Calu3 (cell line): ENCODE measurements around the gene CTBP1. TPM values are rescaled to one million over a fixed set of nuclear protein-coding genes. Genes with fewer than 3 reads are reported as not detected.
"Not testable (repeated sequence)": the region's sequence is repeated elsewhere in the genome, so short reads cannot be mapped to it uniquely, and the experiment has no call there.

Source experiments
- BruUV-seq: library from RNA; stranded (reverse); fragments of 400-500 nt; replicated peaks from 2 replicates; lab custom pipeline; 2021; lab: Mats Ljungman, UMichigan
- CTCF ChIA-PET: fragments of 300-600 bp; sonication (Branson Sonifier 250); formaldehyde crosslinking; loops from one replicate; lab custom pipeline; 2022; ENCODE audit warnings: antibody characterized with exemption; lab: Charles Lee
- DNase-seq: peaks from one replicate; pipeline ENCODE4 v3.0.0; 2022
- H3K27ac Mint-ChIP-seq: one replicate; pipeline ENCODE4 v1.8.0; 2022; ENCODE audit warnings: mixed read lengths; ENCODE audit not compliant: unreplicated experiment
- H3K27me3 Mint-ChIP-seq: one replicate; pipeline ENCODE4 v1.8.0; 2022; ENCODE audit warnings: mixed read lengths; ENCODE audit not compliant: unreplicated experiment
- H3K36me3 Mint-ChIP-seq: one replicate; pipeline ENCODE4 v1.8.0; 2022; ENCODE audit warnings: mild to moderate bottlenecking, moderate library complexity, mixed read lengths; ENCODE audit not compliant: insufficient read depth, unreplicated experiment
- H3K4me1 Mint-ChIP-seq: one replicate; pipeline ENCODE4 v1.8.0; 2022; ENCODE audit warnings: mild to moderate bottlenecking, low read depth, mixed read lengths; ENCODE audit not compliant: unreplicated experiment
- H3K4me3 Mint-ChIP-seq: one replicate; pipeline ENCODE4 v1.8.0; 2022; ENCODE audit warnings: mild to moderate bottlenecking, low read depth, moderate library complexity, mixed read lengths; ENCODE audit not compliant: unreplicated experiment
- H3K9me3 Mint-ChIP-seq: one replicate; pipeline ENCODE4 v1.8.0; 2022; ENCODE audit warnings: low read depth, mixed read lengths; ENCODE audit not compliant: unreplicated experiment
- intact Hi-C: fragments of 100-400 bp; cut with micrococcal nuclease; formaldehyde crosslinking; loops from one replicate; pipeline ENCODE4 v1.10.0; 2022; ENCODE audit not compliant: unreplicated experiment
- total RNA-seq: library from RNA; stranded (reverse); gene quantifications from 2 replicates; pipeline ENCODE4 v1.2.3, GENCODE V29; 2022
- TF ChIP-seq, protein P1 (sequence below): fragments of 200-600 bp; IDR thresholded peaks from one replicate; pipeline ENCODE4 v1.8.0; 2022; ENCODE audit warnings: antibody characterized with exemption; ENCODE audit not compliant: unreplicated experiment

CTBP1 gene
- total RNA-seq, 1 experiment from 2014 or later = 115 TPM

DNA sequence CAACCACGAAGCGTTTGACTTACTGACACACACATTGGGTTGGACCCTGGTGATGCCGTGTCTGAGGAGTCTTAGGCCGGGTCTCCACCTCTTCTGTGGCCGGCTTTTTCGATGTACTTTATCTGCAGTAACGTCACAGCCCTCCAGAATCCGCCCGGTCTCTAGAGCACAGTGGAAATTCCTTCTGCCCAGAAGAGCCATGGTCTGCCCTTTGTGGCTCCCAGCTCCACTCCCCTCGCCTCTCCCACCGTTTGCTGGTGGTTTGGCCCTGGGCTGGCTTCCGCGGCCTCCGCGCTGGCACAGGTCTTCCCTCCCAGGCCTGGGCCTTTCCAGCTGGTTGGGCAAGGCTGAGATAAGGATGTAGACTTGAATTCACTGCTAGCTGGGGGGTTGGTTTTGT, 45.1 kb upstream of the CTBP1 start:
- H3K9me3 Mint-ChIP-seq = no peaks in the 10 kb centered on the region
- intact Hi-C loops = no loop called here
- peaks cover 46% of the 10 kb centered on the region for H3K36me3 Mint-ChIP-seq
- BruUV-seq = no TSS peak
- TF ChIP-seq, protein P1, sequence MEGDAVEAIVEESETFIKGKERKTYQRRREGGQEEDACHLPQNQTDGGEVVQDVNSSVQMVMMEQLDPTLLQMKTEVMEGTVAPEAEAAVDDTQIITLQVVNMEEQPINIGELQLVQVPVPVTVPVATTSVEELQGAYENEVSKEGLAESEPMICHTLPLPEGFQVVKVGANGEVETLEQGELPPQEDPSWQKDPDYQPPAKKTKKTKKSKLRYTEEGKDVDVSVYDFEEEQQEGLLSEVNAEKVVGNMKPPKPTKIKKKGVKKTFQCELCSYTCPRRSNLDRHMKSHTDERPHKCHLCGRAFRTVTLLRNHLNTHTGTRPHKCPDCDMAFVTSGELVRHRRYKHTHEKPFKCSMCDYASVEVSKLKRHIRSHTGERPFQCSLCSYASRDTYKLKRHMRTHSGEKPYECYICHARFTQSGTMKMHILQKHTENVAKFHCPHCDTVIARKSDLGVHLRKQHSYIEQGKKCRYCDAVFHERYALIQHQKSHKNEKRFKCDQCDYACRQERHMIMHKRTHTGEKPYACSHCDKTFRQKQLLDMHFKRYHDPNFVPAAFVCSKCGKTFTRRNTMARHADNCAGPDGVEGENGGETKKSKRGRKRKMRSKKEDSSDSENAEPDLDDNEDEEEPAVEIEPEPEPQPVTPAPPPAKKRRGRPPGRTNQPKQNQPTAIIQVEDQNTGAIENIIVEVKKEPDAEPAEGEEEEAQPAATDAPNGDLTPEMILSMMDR = no peak
- no peak overlapping the region for H3K4me3 Mint-ChIP-seq
- no peak for DNase-seq
- CTCF ChIA-PET = no interaction called here
- H3K27ac Mint-ChIP-seq = no peak overlapping the region
- no peaks in the 10 kb centered on the region for H3K27me3 Mint-ChIP-seq
- peaks cover 13% of the 10 kb centered on the region for H3K4me1 Mint-ChIP-seq

DNA sequence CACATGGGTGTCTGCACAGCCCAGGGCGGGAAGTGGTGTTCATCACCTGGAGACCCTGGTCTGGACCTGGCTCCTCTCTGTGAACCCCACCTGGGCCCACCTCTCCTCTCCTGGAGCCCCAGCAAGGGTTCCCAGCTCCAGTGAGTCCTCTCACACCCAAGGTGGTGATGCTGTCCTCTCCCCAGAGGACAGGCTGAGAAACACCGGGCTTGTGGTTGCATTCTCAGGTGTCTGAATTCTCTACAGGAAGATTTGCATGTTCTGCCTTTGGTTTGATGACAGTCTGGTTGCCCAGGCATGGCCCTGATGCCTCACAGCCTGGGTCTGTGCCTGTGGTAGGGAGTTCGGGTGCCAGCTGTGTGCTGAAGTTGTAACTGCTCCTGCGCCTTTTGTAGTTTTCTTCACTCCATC, 44.6 kb upstream of the CTBP1 start:
- TF ChIP-seq, protein P1 = no peak
- no peaks in the 10 kb centered on the region for H3K9me3 Mint-ChIP-seq
- no peak overlapping the region for H3K27ac Mint-ChIP-seq
- peaks cover 13% of the 10 kb centered on the region for H3K4me1 Mint-ChIP-seq
- H3K27me3 Mint-ChIP-seq = no peaks in the 10 kb centered on the region
- no peak for DNase-seq
- H3K4me3 Mint-ChIP-seq = no peak overlapping the region
- intact Hi-C loops = no loop called here
- H3K36me3 Mint-ChIP-seq = peaks cover 47% of the 10 kb centered on the region
- BruUV-seq = no TSS peak
- CTCF ChIA-PET = no interaction called here

- CTCF ChIA-PET = not testable (repeated sequence)
Observed at GRCh38 chr4:1292703-1293011, 43.7 kb upstream of the CTBP1 start.

DNA sequence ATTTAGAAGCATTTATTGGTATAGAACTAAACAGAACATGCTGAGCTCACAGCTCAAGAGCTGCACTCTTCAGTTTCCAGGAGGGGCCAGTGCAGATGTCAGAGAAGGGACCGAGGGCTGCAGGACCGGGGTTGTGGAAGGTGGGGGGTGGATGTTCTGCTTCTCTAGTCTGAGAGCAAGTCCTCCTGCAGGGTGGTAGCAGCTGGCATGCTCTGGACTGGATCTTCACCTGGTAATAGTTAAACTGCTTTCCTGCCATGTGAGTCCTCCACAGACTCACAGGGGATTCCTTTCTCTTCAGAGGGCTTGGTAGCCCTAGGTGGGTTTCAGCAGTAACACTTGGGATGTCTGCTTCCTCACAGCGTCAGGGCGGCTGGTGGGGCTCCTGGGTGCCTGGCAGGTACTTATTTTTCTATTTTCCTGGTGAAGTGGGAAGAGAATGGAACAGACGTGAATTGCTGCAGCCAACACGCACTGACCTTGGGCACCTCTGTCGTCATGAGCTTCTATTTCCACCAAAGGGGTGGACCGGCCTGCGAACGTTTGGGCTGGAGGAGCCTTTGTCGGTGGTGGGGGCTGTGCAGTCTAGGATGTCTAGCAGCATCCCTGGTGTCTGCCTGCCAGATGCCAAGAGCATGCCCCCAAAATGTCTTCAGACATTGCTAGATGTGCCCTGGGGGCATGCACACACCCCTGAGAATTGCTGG, 43.2 kb upstream of the CTBP1 start:
- no TSS peak for BruUV-seq
- peak overlapping the region; percentile 88 for H3K4me3 Mint-ChIP-seq
- H3K27me3 Mint-ChIP-seq = no peaks in the 10 kb centered on the region

More at GRCh38 chr4:1292703-1293011, 43.7 kb upstream of the CTBP1 start:
- H3K4me3 Mint-ChIP-seq, H3K27me3 Mint-ChIP-seq, BruUV-seq, intact Hi-C loops, H3K27ac Mint-ChIP-seq, DNase-seq, H3K9me3 Mint-ChIP-seq: not testable (repeated sequence)
- peaks cover 47% of the 10 kb centered on the region for H3K36me3 Mint-ChIP-seq
- peaks cover 13% of the 10 kb centered on the region for H3K4me1 Mint-ChIP-seq

More for the DNA sequence above, 43.2 kb upstream of the CTBP1 start:
- Mint-ChIP-seq H3K9me3 (no peaks in the 10 kb centered on the region), H3K36me3 (peaks cover 47% of the 10 kb centered on the region), H3K27ac (no peak overlapping the region), H3K4me1 (peaks cover 13% of the 10 kb centered on the region)
- CTCF ChIA-PET = interaction anchor here (0.7 kb wide), 1 partner anchor 102 kb away, joined by 3 read pairs; no protein-coding TSS in a partner anchor
- TF ChIP-seq, protein P1 = no peak
- DNase-seq = no peak
- intact Hi-C loops = no loop called here
